ENCODE data around the gene GPC5. TPM values are rescaled to one million over a fixed set of nuclear protein-coding genes. Genes with fewer than 3 reads are reported as not detected.

Gene GPC5
- total and polyA plus RNA-seq, 2 experiments from 2014 or later = 0.32 TPM; not detected in 1

DNA sequence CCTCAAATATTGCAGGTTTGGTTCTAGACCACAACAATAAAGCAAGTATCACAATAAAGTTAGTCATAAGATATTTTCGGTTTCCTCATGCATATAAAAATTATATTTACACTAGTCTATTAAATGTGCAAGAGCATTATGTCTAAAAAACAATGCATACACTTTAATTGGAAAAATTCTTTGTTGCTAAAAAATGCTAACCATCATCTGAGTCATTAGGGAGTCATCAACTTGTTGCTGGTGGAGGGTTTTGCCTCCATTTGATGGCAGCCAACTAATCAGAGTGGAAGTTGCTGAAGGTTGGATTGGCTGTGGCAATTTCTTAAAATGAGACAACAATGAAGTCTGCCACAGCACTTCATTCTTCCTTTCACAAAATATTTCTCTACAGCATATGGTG lies 1405.9 kb downstream of the GPC5 start:
- no peaks in the 10 kb centered on the region for H3K9me3 ChIP-seq (ENCODE audit: low read depth)
- no peak overlapping the region for H3K4me3 ChIP-seq
- H3K4me1 ChIP-seq (ENCODE audit: insufficient read depth) = peaks cover 13% of the 10 kb centered on the region
- DNase-seq = peak; percentile 54
- no peaks in the 10 kb centered on the region for H3K27me3 ChIP-seq (replicated peaks; ENCODE audit: insufficient read depth)
- H3K79me2 ChIP-seq (ENCODE audit: insufficient read depth) = no peaks in the 10 kb centered on the region
- 5 to 7% methylated on average over 1 of the region's 1 CpG for WGBS, 2 experiments (ENCODE audit: low coverage in 1 of 2, low lambda C conversion rate in 2 of 2, missing lambda C conversion rate in 2 of 2)
- no peak overlapping the region for H3K27ac ChIP-seq
- in situ Hi-C loops (cut with MboI) = no loop called here
- H3K36me3 ChIP-seq (ENCODE audit: low read depth) = no peaks in the 10 kb centered on the region
- TF ChIP-seq EZH2 (IDR thresholded peaks at IDR 0.05; ENCODE audit: insufficient read depth, poor library complexity, severe bottlenecking) (no peak), EZH2phosphoT487 (IDR thresholded peaks at IDR 0.05; ENCODE audit: insufficient read depth, low read depth) (no peak)
- no peaks in the 10 kb centered on the region for H4K20me1 ChIP-seq (ENCODE audit: insufficient read depth)
- H2AFZ ChIP-seq = no peak overlapping the region
- H3F3A ChIP-seq (ENCODE audit: insufficient read depth) = no peaks in the 10 kb centered on the region
- H3K4me2 ChIP-seq (ENCODE audit: unreplicated experiment) = no peak overlapping the region
- no peak overlapping the region for H3K9ac ChIP-seq
- no peaks in the 10 kb centered on the region for H3K9me2 ChIP-seq (ENCODE audit: insufficient read depth)

DNA sequence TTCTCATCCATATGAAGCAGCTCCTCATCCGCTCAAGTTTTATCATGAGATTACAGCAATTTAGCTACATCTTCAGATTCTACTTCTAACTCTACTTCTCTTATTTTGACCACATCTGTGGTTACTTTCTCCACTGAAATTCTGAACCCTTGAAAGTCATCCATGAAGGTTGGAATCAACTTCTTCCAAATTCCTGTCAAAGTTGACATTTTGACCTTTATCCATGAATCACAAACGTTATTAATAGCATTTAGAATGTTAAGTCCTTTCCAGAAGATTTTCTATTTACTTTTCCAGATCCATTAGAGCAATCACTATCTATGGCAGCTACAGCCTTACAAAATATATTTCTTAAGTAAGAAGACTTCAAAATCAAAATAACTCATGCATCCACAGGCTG lies 1406.5 kb downstream of the GPC5 start:
- H3F3A ChIP-seq (ENCODE audit: insufficient read depth) = no peaks in the 10 kb centered on the region
- H3K79me2 ChIP-seq (ENCODE audit: insufficient read depth) = no peaks in the 10 kb centered on the region
- H3K9me2 ChIP-seq (ENCODE audit: insufficient read depth) = no peaks in the 10 kb centered on the region
- H3K4me3 ChIP-seq = no peak overlapping the region
- WGBS, 2 experiments (ENCODE audit: low coverage in 1 of 2, low lambda C conversion rate in 2 of 2, missing lambda C conversion rate in 2 of 2) = 30 to 38% methylated on average over 2 of the region's 2 CpGs
- TF ChIP-seq EZH2 (IDR thresholded peaks at IDR 0.05; ENCODE audit: insufficient read depth, poor library complexity, severe bottlenecking) = no peak
- no peak for TF ChIP-seq EZH2phosphoT487 (IDR thresholded peaks at IDR 0.05; ENCODE audit: insufficient read depth, low read depth)
- no peak overlapping the region for H3K27ac ChIP-seq
- no peak overlapping the region for H3K4me2 ChIP-seq (ENCODE audit: unreplicated experiment)
- no peak overlapping the region for H3K9ac ChIP-seq
- H4K20me1 ChIP-seq (ENCODE audit: insufficient read depth) = no peaks in the 10 kb centered on the region
- in situ Hi-C loops (cut with MboI) = no loop called here
- DNase-seq = no peak
- no peak overlapping the region for H2AFZ ChIP-seq
- H3K27me3 ChIP-seq (replicated peaks; ENCODE audit: insufficient read depth) = no peaks in the 10 kb centered on the region
- no peaks in the 10 kb centered on the region for H3K36me3 ChIP-seq (ENCODE audit: low read depth)
- peaks cover 13% of the 10 kb centered on the region for H3K4me1 ChIP-seq (ENCODE audit: insufficient read depth)
- H3K9me3 ChIP-seq (ENCODE audit: low read depth) = no peaks in the 10 kb centered on the region

DNA sequence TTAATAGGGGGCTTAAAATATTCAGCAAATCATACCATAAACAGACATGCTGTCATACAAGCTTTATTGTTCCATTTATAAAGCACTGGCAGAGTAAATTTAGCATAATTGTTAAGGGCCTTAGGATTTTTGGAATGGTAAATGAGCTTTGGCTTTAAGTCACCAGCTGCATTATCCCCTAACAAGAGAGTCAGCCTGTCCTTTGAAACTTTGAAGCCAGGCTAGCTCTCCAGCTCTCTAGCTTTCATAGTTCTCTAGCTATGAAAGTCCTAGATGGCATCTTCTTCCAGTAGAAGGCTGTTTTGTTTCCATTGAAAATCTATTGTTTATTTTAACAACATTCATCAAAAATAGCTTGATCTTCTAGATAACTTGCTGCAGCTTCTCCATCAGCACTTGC lies 1407.3 kb downstream of the GPC5 start:
- peak overlapping the region; percentile 53 for H3K9ac ChIP-seq
- no peaks in the 10 kb centered on the region for H3K9me2 ChIP-seq (ENCODE audit: insufficient read depth)
- in situ Hi-C loops (cut with MboI) = no loop called here
- DNase-seq = no peak
- H3K9me3 ChIP-seq (ENCODE audit: low read depth) = no peaks in the 10 kb centered on the region
- no peaks in the 10 kb centered on the region for H3K36me3 ChIP-seq (ENCODE audit: low read depth)
- no peaks in the 10 kb centered on the region for H4K20me1 ChIP-seq (ENCODE audit: insufficient read depth)
- no peak for TF ChIP-seq EZH2phosphoT487 (IDR thresholded peaks at IDR 0.05; ENCODE audit: insufficient read depth, low read depth)
- no peak for TF ChIP-seq EZH2 (IDR thresholded peaks at IDR 0.05; ENCODE audit: insufficient read depth, poor library complexity, severe bottlenecking)
- H3K4me2 ChIP-seq (ENCODE audit: unreplicated experiment) = peak overlapping the region; percentile 84
- peak overlapping the region; percentile 85 for H2AFZ ChIP-seq
- H3K4me3 ChIP-seq = peak overlapping the region; percentile 69
- H3K27ac ChIP-seq = no peak overlapping the region
- no peaks in the 10 kb centered on the region for H3K79me2 ChIP-seq (ENCODE audit: insufficient read depth)
- H3K4me1 ChIP-seq (ENCODE audit: insufficient read depth) = peaks cover 13% of the 10 kb centered on the region
- H3K27me3 ChIP-seq (replicated peaks; ENCODE audit: insufficient read depth) = no peaks in the 10 kb centered on the region
- no peaks in the 10 kb centered on the region for H3F3A ChIP-seq (ENCODE audit: insufficient read depth)

DNA sequence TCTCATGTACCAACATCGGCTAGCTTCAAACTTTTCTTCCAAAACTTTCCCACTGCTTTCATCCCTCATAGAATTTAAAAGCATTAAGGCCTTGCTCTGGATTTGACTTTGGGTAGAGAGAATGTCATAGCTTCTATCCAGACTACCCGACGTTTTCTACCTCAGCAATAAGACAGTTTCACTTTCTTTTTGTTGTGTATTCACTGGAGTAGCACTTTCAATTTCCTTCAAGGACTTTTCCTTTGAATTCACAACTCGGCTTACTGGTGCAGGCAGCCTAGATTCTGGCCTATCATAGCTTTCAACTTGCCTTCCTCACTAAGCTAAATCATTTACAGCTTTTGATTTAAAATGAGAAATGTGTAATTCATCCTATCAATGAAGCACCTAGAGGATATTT lies 1407.8 kb downstream of the GPC5 start:
- H3K9me2 ChIP-seq (ENCODE audit: insufficient read depth) = no peaks in the 10 kb centered on the region
- H2AFZ ChIP-seq = peak overlapping the region; percentile 85
- H4K20me1 ChIP-seq (ENCODE audit: insufficient read depth) = no peaks in the 10 kb centered on the region
- no peaks in the 10 kb centered on the region for H3K79me2 ChIP-seq (ENCODE audit: insufficient read depth)
- peak overlapping the region; percentile 53 for H3K9ac ChIP-seq
- H3K36me3 ChIP-seq (ENCODE audit: low read depth) = no peaks in the 10 kb centered on the region
- no peaks in the 10 kb centered on the region for H3F3A ChIP-seq (ENCODE audit: insufficient read depth)
- H3K4me3 ChIP-seq = peak overlapping the region; percentile 69
- no peak overlapping the region for H3K27ac ChIP-seq
- in situ Hi-C loops (cut with MboI) = no loop called here
- peak; percentile 28 for DNase-seq
- WGBS, 2 experiments (ENCODE audit: low coverage in 1 of 2, low lambda C conversion rate in 2 of 2, missing lambda C conversion rate in 2 of 2) = 11 to 15% methylated on average over 4 of the region's 4 CpGs
- H3K4me2 ChIP-seq (ENCODE audit: unreplicated experiment) = peak overlapping the region; percentile 84
- peaks cover 13% of the 10 kb centered on the region for H3K4me1 ChIP-seq (ENCODE audit: insufficient read depth)
- no peaks in the 10 kb centered on the region for H3K27me3 ChIP-seq (replicated peaks; ENCODE audit: insufficient read depth)
- H3K9me3 ChIP-seq (ENCODE audit: low read depth) = no peaks in the 10 kb centered on the region
- TF ChIP-seq EZH2phosphoT487 (IDR thresholded peaks at IDR 0.05; ENCODE audit: insufficient read depth, low read depth) (no peak), EZH2 (IDR thresholded peaks at IDR 0.05; ENCODE audit: insufficient read depth, poor library complexity, severe bottlenecking) (no peak)

DNA sequence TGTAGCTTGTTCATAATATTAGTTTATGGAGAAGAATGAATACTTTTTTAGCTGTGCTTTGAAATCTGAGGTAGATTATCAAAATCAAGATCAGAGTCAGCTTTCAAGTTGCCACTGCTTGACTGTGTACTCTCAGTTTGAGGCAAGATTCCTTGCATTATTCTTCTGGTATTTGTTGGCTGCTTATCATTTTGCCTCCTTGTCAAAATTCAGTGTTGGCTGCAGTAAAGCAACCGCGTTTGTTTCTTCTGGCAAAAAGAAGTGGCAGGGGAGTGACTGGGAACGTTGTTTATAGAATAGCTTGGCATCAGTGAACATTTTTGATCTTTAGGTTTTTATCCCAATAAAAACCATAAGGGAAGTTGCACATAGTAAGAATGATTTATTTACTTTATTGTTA lies 1408.9 kb downstream of the GPC5 start:
- H3K27ac ChIP-seq = no peak overlapping the region
- H3K4me2 ChIP-seq (ENCODE audit: unreplicated experiment) = peak overlapping the region; percentile 84
- peak overlapping the region; percentile 35; the same call in 1 of the 2 replicates for H2AFZ ChIP-seq
- H3K36me3 ChIP-seq (ENCODE audit: low read depth) = no peaks in the 10 kb centered on the region
- H3K79me2 ChIP-seq (ENCODE audit: insufficient read depth) = no peaks in the 10 kb centered on the region
- no peak for DNase-seq
- no peaks in the 10 kb centered on the region for H3F3A ChIP-seq (ENCODE audit: insufficient read depth)
- no peak overlapping the region for H3K4me3 ChIP-seq
- H3K9me3 ChIP-seq (ENCODE audit: low read depth) = no peaks in the 10 kb centered on the region
- 1 to 6% methylated on average over 3 of the region's 3 CpGs for WGBS, 2 experiments (ENCODE audit: low coverage in 1 of 2, low lambda C conversion rate in 2 of 2, missing lambda C conversion rate in 2 of 2)
- TF ChIP-seq EZH2 (IDR thresholded peaks at IDR 0.05; ENCODE audit: insufficient read depth, poor library complexity, severe bottlenecking) (no peak), EZH2phosphoT487 (IDR thresholded peaks at IDR 0.05; ENCODE audit: insufficient read depth, low read depth) (no peak)
- H3K9me2 ChIP-seq (ENCODE audit: insufficient read depth) = no peaks in the 10 kb centered on the region
- H3K9ac ChIP-seq = no peak overlapping the region
- in situ Hi-C loops (cut with MboI) = no loop called here
- H3K27me3 ChIP-seq (replicated peaks; ENCODE audit: insufficient read depth) = no peaks in the 10 kb centered on the region
- H3K4me1 ChIP-seq (ENCODE audit: insufficient read depth) = peaks cover 13% of the 10 kb centered on the region
- no peaks in the 10 kb centered on the region for H4K20me1 ChIP-seq (ENCODE audit: insufficient read depth)

Measured in GM23248 (cell line).